B cell (primary cell): Measurements from ENCODE around the gene CFAP251. TPM values are rescaled to one million over a fixed set of nuclear protein-coding genes. Genes with fewer than 3 reads are reported as not detected.

Source experiments
- ATAC-seq: fragments of 200-7000 bp; cut with Tn5 transposase; one replicate; pipeline ENCODE4 v1.10.0; 2021; ENCODE audit warnings: low read depth, mild to moderate bottlenecking, moderate number of reproducible peaks, moderate library complexity
- CTCF ChIA-PET: fragments of 350-600 bp; sonication (Branson Sonifier 250); formaldehyde crosslinking; loops from one replicate; lab custom pipeline; 2021; ENCODE audit warnings: antibody characterized with exemption, inconsistent platforms; lab: Charles Lee
- POLR2A ChIA-PET: fragments of 350-600 bp; sonication (Branson Sonifier 250); formaldehyde crosslinking; loops from one replicate; lab custom pipeline; 2021; ENCODE audit warnings: antibody characterized with exemption; lab: Charles Lee
- DNase-seq: peaks from one replicate; pipeline ENCODE4 v3.0.0; 2013
- H2AFZ ChIP-seq: 2 replicates; pipeline ENCODE4 v1.6.1; 2012; ENCODE audit warnings: mild to moderate bottlenecking, low read depth, low read length; ENCODE audit not compliant: insufficient read depth, poor library complexity, severe bottlenecking
- H3K27ac ChIP-seq, 2 donors: 1 replicate in 1 of 2; 2 replicates in 1 of 2; pipeline ENCODE4 v1.5.1; 2012 to 2013; ENCODE audit warnings: low read length in 2 of 2, mild to moderate bottlenecking in 2 of 2, moderate library complexity in 1 of 2
- H3K27me3 ChIP-seq, 4 experiments: fragments of 200-600 bp in 1 of 4; sonication (generic) in 1 of 4; replicated peaks in 1 of 4; 1 replicate in 2 of 4; 2 replicates in 2 of 4; pipeline versions ENCODE4 v1.6.1 to v1.7.0; 2013 to 2016; ENCODE audit warnings: low read length in 3 of 4, mild to moderate bottlenecking in 2 of 4, mixed read lengths in 1 of 4, moderate library complexity in 1 of 4; ENCODE audit not compliant: insufficient read depth in 4 of 4, control insufficient read depth in 3 of 4; ENCODE audit errors: control extremely low read depth in 1 of 4
- H3K36me3 ChIP-seq, 2 experiments: replicated peaks in 1 of 2; 1 replicate in 1 of 2; 2 replicates in 1 of 2; pipeline versions ENCODE4 v1.6.1 to v1.7.1; 2013; ENCODE audit warnings: low read length in 1 of 2; ENCODE audit not compliant: insufficient read depth in 2 of 2, control insufficient read depth in 1 of 2; ENCODE audit errors: control extremely low read depth in 1 of 2, extremely low read depth in 1 of 2
- H3K4me1 ChIP-seq, 2 donors: fragments of 200-600 bp in 1 of 2; sonication (generic) in 1 of 2; 1 replicate in 1 of 2; 2 replicates in 1 of 2; pipeline versions ENCODE4 v1.5.1 to v1.6.1; 2013 to 2017; ENCODE audit warnings: low read length in 2 of 2; ENCODE audit not compliant: control insufficient read depth in 2 of 2, insufficient read depth in 2 of 2
- H3K4me2 ChIP-seq: replicated peaks from 2 replicates; pipeline ENCODE3; 2012; ENCODE audit warnings: mild to moderate bottlenecking, low read depth, low read length; ENCODE audit not compliant: poor library complexity, severe bottlenecking
- H3K4me3 ChIP-seq, 5 experiments: fragments of 200-600 bp in 1 of 5; sonication (generic) in 1 of 5; 1 replicate in 3 of 5; 2 replicates in 2 of 5; pipeline versions ENCODE4 v1.5.1 to v1.7.0; 2011 to 2016; ENCODE audit warnings: low read length in 4 of 5, mild to moderate bottlenecking in 4 of 5, low read depth in 2 of 5, control low read depth in 1 of 5, moderate library complexity in 1 of 5; ENCODE audit not compliant: insufficient read depth in 1 of 5; ENCODE audit errors: control extremely low read depth in 1 of 5, extremely low read depth in 1 of 5
- H3K79me2 ChIP-seq: fragments of 200-600 bp; sonication (generic); one replicate; pipeline ENCODE4 v1.6.0; 2016; ENCODE audit warnings: low read length; ENCODE audit not compliant: control insufficient read depth, insufficient read depth
- H3K9ac ChIP-seq: fragments of 200-600 bp; sonication (generic); 2 replicates; pipeline ENCODE4 v1.6.1; 2017; ENCODE audit warnings: mild to moderate bottlenecking, low read length, moderate library complexity
- H3K9me3 ChIP-seq, 3 donors: one replicate each; pipeline versions ENCODE4 v1.6.1 to v1.7.1; 2013; ENCODE audit warnings: low read length in 2 of 3; ENCODE audit not compliant: control insufficient read depth in 2 of 3, insufficient read depth in 1 of 3; ENCODE audit errors: control extremely low read depth in 1 of 3
- H4K20me1 ChIP-seq: 2 replicates; pipeline ENCODE4 v1.6.0; 2012; ENCODE audit warnings: mild to moderate bottlenecking, low read length; ENCODE audit not compliant: insufficient read depth, control insufficient read depth, poor library complexity, severe bottlenecking
- H3K27ac Mint-ChIP-seq: one replicate; pipeline ENCODE4 v1.8.0; 2021; ENCODE audit warnings: mixed read lengths
- H3K27me3 Mint-ChIP-seq: one replicate; pipeline ENCODE4 v1.8.0; 2021; ENCODE audit warnings: mixed read lengths
- H3K4me1 Mint-ChIP-seq: one replicate; pipeline ENCODE4 v1.8.0; 2021; ENCODE audit warnings: mixed read lengths
- H3K4me3 Mint-ChIP-seq: one replicate; pipeline ENCODE4 v1.8.0; 2021; ENCODE audit warnings: mixed read lengths
- H3K9me3 Mint-ChIP-seq: one replicate; pipeline ENCODE4 v1.8.0; 2022; ENCODE audit warnings: mixed read lengths; ENCODE audit not compliant: insufficient read depth
- EZH2 ChIP-seq: IDR thresholded peaks from 2 replicates; pipeline ENCODE4 v1.6.1; 2012; ENCODE audit warnings: borderline replicate concordance, low read depth, mild to moderate bottlenecking, moderate library complexity, low read length; ENCODE audit not compliant: insufficient read depth, poor library complexity, severe bottlenecking
- WGBS: methylation state at CpG from one replicate; pipeline ENCODE4 v1.1.5; 2013; ENCODE audit warnings: missing lambda C conversion rate; ENCODE audit not compliant: insufficient coverage; 5-methylcytosine and 5-hydroxymethylcytosine counted together
- intact Hi-C: fragments of 100-400 bp; cut with micrococcal nuclease; formaldehyde crosslinking; loops from one replicate; pipeline ENCODE4 v1.10.0; 2022
- polyA plus RNA-seq: library from polyadenylated mRNA; depleted of rRNA; stranded (reverse); fragments of >200 nt; gene quantifications from 2 replicates; pipeline ENCODE4 v1.2.3, GENCODE V29; 2012
- total RNA-seq, 2 donors: library from RNA; stranded (reverse); fragments of 120-200 nt in 1 of 2; gene quantifications; 1 replicate in 1 of 2; 2 replicates in 1 of 2; pipeline versions ENCODE4 v1.2.3 to v1.2.4, GENCODE V29; 2013 to 2022
- TF ChIP-seq, protein P1 (sequence below): fragments of 200-600 bp; IDR thresholded peaks from one replicate; pipeline ENCODE4 v1.8.0; 2022; ENCODE audit warnings: antibody characterized with exemption, mild to moderate bottlenecking

The CFAP251 gene
- total and polyA plus RNA-seq, 2 donors (not counting 1 experiment from before 2014, with no cell fraction given) = 0.22 to 1.6 TPM

GRCh38 chr12:121930862-121931261, 12.5 kb downstream of the CFAP251 start:
- POLR2A ChIA-PET = no interaction called here
- no peak for ATAC-seq
- H3K4me1 ChIP-seq = peaks cover 28 to 33% of the 10 kb centered on the region in 2 donors
- no peaks in the 10 kb centered on the region for H4K20me1 ChIP-seq
- CTCF ChIA-PET = interaction anchor here (0.7 kb wide), 1 partner anchor 13 kb away, joined by 4 read pairs; the partner anchor contains the start of gene CFAP251
- H3K4me3 Mint-ChIP-seq = no peak overlapping the region
- H3K27me3 ChIP-seq = no peaks in the 10 kb centered on the region
- no peaks in the 10 kb centered on the region for H3K9me3 Mint-ChIP-seq
- H3K9ac ChIP-seq = no peak overlapping the region
- no peak overlapping the region for H2AFZ ChIP-seq
- H3K79me2 ChIP-seq = no peaks in the 10 kb centered on the region
- no peak overlapping the region for H3K27ac Mint-ChIP-seq
- TF ChIP-seq, protein P1, sequence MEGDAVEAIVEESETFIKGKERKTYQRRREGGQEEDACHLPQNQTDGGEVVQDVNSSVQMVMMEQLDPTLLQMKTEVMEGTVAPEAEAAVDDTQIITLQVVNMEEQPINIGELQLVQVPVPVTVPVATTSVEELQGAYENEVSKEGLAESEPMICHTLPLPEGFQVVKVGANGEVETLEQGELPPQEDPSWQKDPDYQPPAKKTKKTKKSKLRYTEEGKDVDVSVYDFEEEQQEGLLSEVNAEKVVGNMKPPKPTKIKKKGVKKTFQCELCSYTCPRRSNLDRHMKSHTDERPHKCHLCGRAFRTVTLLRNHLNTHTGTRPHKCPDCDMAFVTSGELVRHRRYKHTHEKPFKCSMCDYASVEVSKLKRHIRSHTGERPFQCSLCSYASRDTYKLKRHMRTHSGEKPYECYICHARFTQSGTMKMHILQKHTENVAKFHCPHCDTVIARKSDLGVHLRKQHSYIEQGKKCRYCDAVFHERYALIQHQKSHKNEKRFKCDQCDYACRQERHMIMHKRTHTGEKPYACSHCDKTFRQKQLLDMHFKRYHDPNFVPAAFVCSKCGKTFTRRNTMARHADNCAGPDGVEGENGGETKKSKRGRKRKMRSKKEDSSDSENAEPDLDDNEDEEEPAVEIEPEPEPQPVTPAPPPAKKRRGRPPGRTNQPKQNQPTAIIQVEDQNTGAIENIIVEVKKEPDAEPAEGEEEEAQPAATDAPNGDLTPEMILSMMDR = no peak
- TF ChIP-seq EZH2 = no peak
- H3K4me1 Mint-ChIP-seq = peaks cover 38% of the 10 kb centered on the region
- H3K4me2 ChIP-seq = no peak overlapping the region
- no peaks in the 10 kb centered on the region for H3K9me3 ChIP-seq
- H3K36me3 ChIP-seq = no peaks in the 10 kb centered on the region
- no CpG with 5 or more reads among the region's 4 CpGs for WGBS
- no peaks in the 10 kb centered on the region for H3K27me3 Mint-ChIP-seq
- intact Hi-C loops = no loop called here
- H3K27ac ChIP-seq = no peak overlapping the region
- H3K4me3 ChIP-seq = no peak overlapping the region
- DNase-seq = no peak

- no CpG with 5 or more reads among the region's 3 CpGs for WGBS
- no peaks in the 10 kb centered on the region for H3K27me3 ChIP-seq
These were observed 13.8 kb downstream of the CFAP251 start for GRCh38 chr12:121932176-121932536.

More at GRCh38 chr12:121932176-121932536, 13.8 kb downstream of the CFAP251 start:
- POLR2A ChIA-PET = no interaction called here
- ATAC-seq (no peak), DNase-seq (no peak)
- Histone ChIP-seq H3K4me3 (no peak overlapping the region), H3K36me3 (no peaks in the 10 kb centered on the region), H2AFZ (no peak overlapping the region), H4K20me1 (no peaks in the 10 kb centered on the region), H3K9ac (no peak overlapping the region), H3K9me3 (peaks cover 0 to 4% (median 0%) of the 10 kb centered on the region in 3 donors), H3K4me1 (peaks cover 23 to 26% of the 10 kb centered on the region in 2 donors), H3K4me2 (peak overlapping the region; percentile 57), H3K27ac (no peak overlapping the region), H3K79me2 (no peaks in the 10 kb centered on the region)
- Mint-ChIP-seq H3K4me1 (peaks cover 34% of the 10 kb centered on the region), H3K4me3 (no peak overlapping the region), H3K27ac (no peak overlapping the region), H3K9me3 (no peaks in the 10 kb centered on the region), H3K27me3 (no peaks in the 10 kb centered on the region)
- intact Hi-C loops = no loop called here
- CTCF ChIA-PET = interaction anchor here (0.6 to 0.8 kb wide), 2 partner anchors 13 to 592 kb away, joined by 3 to 4 read pairs; partner anchors contain the start of gene CFAP251
- no peak for TF ChIP-seq EZH2
- TF ChIP-seq, protein P1 = no peak
